Activated T-helper 1 cell treated with Interleukin-2 at 50 U/mL for 16 hours (primary cell): ENCODE measurements around the gene REEP1.

Source experiments
- DNase-seq: peaks from one replicate; pipeline ENCODE4 v3.0.0-alpha.2; 2020; ENCODE audit warnings: low read depth

REEP1 gene

DNA sequence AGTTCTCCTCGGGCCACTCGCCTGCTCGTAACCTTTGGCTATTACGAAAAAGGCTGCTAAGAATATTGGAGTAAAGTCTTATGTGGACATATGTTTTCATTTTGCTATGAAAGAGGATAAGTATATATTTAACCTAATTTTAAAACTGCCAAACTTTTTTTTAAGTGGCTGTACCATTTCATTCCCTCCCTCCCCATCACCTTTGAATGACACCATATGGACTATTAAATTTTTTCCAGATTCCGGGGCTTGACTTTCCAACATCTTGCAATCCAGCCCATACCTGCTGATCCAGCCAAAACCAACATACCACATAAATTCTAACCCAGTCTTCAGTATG lies 31.5 kb downstream of the REEP1 start:
- DNase-seq = no peak

DNA sequence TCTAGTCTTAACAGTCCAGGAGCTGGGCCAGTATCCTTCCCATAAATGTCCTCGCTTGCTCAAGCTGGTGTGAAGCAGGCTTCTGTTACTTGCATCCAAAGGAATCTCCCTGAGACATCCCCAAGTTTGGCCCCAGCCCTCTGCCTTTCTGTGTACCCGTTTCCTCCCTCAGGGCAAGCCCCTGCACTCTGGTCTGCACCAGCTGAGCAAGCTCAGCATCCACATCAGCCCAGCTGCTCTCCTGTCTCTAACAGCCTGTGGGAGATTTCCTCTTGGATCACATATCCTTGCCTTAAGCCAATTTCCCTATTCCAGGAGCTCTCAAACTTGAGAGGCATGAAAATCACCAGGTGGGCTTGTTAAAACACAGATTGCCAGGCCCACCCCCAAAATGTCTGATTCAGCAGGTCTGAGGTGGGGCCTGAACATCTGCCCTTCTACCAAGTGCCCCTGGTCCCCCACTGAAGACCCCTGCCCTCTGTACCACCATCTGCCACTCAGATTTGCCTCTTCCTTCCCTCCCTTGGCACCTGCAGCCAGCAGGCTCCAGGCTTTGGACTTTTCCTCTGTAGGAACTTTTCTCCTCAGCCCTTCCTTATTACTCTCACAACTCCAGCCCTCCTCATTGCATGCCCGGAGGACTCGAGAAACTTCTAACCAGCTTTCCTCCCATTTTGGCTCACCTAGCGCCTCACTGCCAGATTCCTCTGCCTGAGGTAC lies 32.1 kb downstream of the REEP1 start:
- no peak for DNase-seq

DNA sequence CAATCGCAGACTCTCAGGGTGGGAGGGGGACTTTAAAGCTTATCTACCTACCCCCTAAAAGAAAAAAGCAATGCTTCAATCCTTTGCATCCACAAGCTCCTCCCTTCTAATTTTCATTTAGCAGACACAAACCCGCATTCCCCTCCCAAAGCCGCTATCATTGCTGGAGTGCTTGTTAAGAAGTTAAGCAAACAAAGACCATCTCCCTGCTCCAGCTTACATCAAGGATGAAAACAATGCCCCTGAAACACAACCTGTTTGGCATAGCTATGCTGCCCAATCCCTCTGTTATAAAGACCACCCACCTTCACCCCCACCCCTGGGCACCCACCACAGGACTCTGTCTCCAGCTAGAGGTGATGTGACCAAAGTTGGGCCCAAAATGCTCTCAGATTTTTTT lies 33.0 kb downstream of the REEP1 start:
- DNase-seq = no peak

DNA sequence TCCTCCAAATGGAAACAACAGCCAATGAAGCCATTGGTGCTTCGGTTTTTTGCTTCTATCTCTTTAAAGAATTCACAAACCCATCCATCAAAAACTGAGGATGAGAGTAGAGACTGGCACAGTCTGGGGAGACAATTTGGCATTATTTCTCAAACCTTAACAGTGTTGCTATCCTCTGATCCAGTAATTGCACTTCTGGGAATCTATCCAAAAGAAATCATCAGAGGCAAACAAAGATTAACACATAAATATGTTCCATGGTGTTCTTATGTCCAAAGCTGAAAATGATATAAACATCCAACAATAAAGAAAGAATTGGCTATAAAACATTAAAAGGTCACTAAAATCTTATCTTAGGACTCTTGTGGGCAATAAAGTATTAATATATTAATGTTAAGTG lies 35.1 kb downstream of the REEP1 start:
- DNase-seq = no peak

DNA sequence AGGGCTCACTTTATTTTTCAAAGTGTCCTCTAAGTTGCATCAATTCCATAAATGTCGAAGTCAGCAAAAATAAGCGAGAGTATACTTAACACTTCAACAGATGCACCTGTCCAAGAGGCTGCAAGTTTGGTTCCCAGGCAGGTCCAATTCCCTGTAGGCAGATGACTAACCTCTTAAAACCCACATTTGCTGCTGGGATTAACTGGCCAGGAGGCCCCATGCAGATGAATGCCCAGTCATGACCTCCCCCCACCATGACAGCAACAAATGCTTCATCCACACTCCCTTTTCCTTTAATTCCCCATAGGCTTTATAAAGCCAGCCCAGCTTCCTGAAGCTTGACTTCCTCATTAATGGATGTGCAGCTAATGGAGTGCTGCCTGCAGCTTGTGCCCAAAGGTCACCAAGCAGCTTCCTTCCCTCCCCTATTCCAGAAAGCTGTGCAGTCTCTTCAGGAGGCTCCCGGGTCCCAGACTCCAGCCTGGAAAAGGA lies 35.7 kb downstream of the REEP1 start:
- DNase-seq = no peak

DNA sequence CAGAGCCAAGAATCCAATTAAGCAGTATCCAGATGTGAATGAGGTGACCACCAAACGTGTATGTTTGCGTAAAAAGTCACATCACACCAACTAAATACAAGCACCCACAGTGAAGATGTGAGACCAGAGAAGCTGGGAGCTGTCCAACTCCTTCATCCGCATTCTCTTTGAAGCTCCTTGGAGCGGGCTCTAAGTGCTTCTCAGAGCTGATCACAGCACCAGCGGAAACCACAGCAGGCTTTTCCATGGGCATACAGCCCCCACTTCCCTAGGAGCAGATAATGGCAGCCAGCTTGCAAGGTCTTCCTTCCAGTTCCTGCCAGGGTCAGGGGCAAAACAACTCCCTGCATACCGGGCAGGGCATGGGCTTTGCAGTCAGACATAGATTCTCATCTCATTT lies 36.4 kb downstream of the REEP1 start:
- no peak for DNase-seq

DNA sequence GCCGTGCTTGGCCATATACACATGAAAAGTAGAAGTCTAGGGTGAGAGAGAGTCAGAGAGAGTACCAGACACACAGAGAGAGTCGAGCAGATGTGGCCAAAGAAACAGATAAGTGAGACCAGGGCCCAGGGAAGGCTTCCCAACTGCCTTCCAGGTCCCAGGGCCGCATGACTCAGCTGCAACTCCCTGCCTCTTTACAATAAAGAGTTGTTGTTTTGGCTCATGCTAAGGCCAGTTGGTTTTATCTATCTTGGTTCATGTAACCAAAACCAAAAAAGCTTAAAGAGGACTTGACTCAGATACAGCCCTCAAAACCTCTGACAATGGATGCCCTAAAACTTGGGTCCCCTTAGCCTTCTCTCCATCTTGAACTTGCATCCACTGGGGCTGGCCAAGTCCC lies 36.9 kb downstream of the REEP1 start:
- no peak for DNase-seq

DNA sequence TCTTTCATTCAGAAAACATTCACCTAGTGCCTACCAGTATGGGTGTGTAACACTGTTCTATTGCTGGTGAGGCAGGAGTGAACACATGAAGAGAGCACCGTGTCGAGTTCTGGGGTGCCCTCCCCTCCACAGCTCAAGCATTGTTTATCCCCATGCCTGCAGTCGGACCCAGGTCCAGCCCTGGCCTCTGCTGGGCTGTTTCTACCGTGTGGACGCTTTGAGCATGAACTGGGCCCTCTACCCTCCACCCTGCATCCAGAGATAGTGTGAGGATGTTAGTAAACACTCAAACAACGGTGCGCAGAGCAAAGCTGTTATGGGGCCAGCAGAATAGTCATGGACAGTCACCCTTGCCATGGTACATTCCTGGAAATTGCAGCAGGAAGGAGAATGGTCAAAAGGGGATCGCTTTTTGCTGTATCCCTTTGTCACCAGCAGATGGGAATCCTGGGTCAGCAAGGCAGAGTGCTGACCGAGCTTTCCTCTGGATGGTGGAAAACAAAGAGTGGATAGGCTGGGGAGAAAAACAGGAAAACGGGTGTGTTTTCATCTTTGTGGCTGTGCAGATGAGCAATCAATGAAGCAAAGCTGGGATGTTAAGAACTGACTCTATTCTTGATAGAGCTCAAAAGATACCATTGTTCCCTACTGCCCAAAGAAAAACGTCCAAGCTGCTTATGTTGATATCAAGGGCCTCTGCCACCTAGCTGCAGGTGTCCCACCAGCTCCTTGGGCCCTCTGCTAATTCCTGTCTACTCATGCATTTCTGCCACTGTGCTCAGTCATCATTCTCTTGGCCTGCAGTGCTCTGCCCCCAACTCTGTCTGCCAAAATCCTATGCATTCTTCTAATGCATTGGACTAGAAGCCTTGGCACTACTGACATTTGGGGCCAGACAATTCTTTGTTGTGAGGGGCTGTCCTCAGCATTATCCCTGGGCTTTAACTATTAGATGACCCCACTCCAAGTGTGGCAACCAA lies 38.7 kb downstream of the REEP1 start:
- no peak for DNase-seq

DNA sequence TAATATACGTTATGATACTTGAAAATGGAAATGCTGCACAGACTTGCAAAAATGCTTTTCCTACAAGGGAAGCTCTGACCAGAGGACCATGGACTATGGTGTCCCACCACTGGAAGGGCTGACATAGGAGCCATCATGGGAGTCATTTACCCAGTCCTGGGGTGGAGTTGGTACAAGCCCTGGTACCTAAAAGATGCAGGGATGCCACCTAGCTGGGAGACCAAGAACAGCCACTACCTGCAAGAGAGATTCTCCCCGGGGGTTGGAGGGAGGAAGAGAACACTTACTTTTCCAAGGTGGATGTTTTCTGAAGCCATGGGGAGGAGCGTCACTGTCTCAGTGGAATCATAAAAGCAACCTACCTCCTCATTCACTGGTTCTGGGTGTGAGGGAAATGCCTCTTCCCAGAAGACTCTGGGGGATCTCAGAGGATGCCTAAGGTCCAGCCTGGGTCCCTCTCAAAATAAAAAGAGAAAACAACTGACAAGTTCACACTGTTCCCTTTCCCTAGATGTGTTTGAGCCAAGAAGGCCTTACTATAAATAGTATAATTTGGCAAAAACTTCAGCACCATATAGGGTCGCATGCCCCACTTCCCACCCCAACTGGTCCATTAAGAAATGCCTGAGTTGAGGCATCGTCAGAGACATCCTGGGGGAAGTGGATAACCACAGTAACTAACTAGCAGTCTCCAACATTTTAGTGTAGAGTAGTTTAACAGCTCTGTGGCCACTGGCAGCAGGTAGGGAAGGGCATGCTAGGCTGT lies 39.9 kb downstream of the REEP1 start:
- no peak for DNase-seq

DNA sequence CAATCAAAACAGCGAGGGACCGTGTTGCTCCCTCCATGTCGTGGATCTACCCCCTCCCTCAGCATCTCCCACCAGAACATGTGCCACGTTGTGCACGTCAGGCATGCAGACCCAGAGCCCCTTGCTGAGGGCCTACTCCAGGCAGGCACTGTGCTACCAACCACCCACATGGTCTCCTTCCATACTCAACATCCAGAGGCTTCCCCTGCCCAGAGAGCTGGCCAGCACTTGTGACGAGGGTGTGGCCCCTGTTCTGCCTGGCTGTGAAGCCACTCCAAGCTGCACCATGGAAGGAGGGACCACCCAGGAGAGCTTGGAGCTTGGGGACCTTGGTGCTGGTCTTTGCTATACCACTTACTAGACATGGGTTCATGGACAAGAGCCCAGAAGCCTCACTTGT lies 40.5 kb downstream of the REEP1 start:
- DNase-seq = no peak

DNA sequence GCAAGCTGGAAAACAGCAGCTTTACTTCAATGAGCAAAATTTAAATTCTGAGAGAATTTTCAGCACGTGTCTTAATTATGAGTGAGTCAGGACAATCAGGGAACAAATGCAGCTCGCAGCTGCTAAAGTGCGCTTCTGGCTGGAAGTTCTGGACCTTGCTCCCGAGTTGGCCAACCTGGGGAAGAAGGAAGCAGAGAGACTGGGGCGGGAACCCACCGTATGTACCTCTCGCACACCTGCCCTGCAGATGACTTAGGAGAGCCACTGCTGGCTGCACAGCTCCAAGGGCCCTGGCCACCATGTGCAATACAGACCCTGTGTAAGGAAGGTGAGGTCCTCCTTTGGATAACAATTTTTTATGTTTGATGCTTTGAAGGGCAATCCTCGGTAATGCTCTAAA lies 42.4 kb downstream of the REEP1 start:
- DNase-seq = no peak

DNA sequence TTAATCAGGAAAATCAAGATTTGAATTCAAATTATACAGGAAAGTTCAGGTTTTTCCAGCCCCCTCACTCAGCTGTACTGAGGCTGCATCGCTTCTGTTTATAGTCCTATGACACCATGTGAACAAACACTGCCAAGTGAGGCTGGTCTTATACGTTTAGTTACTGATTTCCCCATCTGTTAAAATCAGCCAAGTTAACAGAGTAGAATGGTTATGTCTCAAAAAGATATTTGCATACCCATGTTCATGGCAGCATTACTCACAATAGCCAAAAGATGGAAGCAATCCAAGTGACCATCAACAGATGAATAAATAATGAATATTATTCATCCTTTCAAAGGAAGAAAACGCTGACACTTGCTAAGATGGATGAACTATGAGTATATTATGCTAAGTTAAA lies 43.8 kb downstream of the REEP1 start:
- DNase-seq = no peak

DNA sequence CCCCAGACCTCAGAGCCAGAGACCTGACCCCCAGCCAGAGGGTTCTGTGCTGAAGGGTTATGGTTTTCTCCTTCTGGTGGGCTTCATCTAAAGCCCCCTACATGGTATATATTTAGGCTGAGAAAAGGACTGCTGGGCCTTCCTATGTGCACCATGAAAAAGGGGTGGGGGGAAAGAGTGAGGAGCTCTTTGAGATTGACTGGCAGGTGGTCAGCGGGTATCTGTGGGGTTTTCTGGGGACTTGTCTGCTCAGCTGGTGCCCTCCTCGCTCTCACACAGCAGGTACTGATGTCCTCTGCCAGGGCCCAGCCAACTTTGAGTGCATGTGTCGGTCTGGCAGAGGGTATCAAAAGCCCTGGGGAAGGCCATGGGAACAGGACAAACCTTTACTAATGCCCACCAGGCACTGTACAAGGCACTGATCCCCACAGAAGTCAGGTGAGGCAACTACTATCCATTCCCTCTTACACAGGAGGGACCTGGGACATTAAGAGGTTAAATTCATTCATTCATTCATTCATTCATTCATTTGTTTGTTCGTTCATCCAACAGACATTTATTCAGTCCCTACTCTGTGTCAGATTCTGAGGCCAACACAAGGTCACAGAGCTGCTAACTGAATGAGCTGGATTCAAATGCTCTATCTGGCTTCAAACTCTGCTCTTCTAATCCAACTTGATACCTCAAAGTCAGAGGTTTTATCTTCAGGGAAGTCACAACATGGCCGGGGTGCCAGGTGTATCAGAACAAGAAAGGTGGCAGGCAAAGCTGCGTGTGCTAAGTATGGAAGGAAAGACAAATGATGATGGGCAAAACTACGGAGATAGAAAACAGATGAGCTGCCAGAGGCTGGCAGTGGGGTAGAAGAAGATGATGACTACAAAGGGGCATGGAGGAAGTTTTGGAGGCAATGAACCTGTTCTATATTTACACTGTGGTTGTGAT lies 44.6 kb downstream of the REEP1 start:
- no peak for DNase-seq

DNA sequence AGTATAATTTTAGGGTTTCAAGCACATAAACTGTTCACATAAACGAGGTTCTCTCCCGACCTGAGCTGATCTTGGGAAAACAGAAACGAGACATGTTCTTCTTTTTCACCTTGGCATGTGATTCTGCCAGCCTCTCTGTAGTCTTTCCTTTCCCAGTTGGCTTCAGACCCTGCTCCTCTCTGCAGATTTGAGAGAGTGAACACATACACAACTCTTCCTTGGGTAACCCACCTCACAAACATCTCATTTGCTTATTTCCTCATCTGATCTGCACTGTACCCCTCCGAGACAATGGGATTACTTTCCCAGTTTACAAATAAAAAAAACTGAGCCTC lies 46.1 kb downstream of the REEP1 start:
- no peak for DNase-seq

DNA sequence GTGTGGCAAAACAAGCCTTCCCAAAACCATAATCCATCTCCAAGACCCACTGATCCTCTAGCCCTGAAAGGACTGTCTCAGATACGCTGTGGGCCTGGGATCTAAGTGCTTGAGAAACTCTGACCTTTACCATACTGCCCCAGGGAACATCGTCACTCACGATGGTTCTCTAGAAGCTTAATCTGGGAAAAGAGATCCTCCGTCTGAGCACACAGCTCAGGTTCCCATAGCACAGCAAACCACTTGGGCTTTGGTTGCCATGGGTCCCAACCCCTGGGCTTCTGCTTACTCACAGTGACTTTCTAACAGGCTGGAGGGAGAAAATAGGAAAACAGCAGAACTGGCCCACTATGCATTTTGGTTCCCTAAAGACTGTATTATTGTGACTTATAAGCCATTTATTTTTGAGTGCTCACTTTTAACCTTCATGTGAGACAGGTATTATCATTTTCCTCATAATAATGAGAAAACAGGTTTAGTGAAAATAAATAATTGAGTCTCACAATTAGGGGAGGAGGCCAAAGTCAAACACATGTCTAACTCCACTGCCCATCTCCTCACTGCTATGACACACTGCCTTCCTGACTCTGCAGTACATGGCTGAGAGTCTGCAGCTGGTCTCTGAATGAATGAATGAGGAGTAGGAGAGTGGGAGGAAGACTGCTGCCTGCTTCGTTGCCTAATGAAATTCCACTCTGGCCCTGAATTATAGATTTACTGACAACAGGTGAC lies 46.7 kb downstream of the REEP1 start:
- DNase-seq = no peak

DNA sequence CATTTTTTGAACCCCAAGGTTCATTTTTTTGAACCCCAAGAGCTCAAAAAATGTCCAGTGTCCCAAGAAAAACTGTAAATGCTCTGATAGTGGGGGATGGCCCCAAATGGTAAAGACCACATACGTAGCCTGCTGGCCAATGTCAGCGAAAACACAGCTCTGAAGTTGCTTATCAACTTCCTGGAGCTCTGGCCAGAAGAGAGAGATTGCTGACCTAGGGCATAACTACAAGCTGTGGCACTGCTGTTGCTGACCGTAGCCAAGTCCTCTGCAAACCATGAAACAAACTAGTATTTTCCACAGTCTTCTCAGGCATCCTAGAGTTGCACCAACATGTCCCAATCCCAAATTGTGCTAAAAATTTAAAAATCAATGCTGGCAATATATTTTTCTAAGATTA lies 50.9 kb downstream of the REEP1 start:
- no peak for DNase-seq

DNA sequence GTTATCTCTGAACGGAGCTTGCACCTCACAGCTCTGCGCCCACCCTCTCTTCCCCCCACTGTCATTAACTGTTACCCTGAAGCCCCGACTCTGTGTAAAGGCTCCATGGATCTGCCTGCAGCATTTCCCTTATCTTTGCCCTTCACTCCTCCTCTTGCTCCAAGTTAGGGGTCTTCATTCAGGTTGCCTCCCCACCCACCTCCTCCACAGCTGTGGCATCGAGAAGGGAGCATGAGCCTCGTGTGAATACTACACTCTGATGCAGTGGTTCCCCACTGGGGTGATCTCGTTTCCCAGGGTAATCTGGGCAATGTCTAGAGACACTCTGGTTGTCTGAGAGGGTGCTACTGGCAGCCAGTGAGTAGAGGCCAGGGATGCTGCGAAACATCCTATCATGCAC lies 51.4 kb downstream of the REEP1 start:
- DNase-seq = no peak

DNA sequence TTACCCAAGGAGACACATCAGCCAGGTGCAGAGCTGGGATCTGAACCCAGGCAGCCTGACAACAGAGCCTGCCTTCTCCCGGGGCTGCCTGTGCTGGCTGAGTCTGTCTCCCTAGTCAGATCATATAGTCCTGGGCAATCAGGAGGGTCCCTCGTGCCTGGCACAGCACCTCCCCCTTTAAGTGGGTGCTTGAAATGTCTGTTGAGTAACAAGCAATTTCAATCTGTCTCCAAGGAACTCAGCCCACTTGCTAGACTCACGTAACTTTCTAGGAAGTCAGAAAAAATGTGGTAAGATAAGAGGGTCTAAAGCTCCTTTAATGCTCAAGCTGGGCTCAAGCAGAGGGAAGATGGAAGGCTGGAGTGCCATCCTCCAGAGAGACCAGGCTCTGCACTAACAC lies 51.9 kb downstream of the REEP1 start:
- no peak for DNase-seq

DNA sequence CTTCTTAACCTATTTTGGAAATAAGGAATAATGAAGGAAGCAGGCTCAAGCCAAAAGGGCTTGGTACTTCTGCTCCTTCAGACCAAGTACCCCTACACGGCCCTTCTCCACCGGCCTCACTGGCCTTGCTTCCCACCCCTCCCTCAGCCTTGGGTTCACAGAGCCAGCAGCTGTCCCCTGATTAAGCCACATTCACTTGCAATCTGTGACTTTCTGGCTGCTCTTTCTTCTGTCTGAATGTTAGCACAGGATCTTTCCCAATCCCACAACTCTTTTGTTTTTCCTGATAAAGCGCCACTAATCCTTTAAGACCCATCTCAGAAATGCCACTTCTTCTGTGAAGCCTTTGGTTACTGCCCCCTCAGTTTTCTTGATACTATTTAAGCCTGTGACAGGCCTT lies 52.4 kb downstream of the REEP1 start:
- DNase-seq = no peak

DNA sequence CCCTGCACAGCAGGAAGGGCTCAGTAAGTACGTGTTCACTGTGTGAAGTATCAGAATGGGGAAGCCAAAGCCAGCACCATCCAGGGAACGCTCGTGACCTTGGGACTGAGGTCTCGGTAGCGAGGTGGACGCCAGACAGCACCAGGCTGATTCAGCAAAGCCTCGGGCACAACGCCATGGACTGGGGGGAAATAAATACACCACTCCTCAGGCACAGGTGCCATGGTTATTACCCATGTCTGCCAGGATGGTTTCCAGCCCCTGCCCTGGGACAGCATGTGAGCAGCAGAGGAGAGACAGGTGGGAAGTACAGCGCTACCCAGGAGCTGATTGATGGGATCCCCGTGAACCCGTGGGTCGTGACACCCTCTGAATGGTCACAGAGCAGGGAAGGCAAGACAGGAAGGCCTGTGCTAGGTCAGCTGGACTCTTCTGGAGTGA lies 53.0 kb downstream of the REEP1 start:
- no peak for DNase-seq
